ENCODE measurements around the gene BLTP2.

Gene BLTP2

GRCh38 chr17:28618464-28618863 is 26.5 kb downstream of the BLTP2 start (continued):
- TF ChIP-seq PRDM6 (tag by site-specific recombination; IDR thresholded peaks at IDR 0.05) (no peak), SP2 (tag by site-specific recombination; IDR thresholded peaks at IDR 0.05) (no peak)

- ChIA-PET CTCF (interaction anchor here (0.5 to 7.3 kb wide), 5 partner anchors 11 to 86 kb away, joined by 3 to 46 read pairs (median 3); no protein-coding TSS in a partner anchor), POLR2A (interaction anchor here (0.8 kb wide), 1 partner anchor 31 kb away, joined by 3 read pairs; no protein-coding TSS in a partner anchor)
- H3K4me3 ChIP-seq (ENCODE audit: low read depth, low read length) = no peak overlapping the region
- peaks cover 73 to 98% of the 10 kb centered on the region in 2 experiments for H3K36me3 ChIP-seq (ENCODE audit: control insufficient read depth in 2 of 2, insufficient read depth in 1 of 2, low read length in 2 of 2)
- TF ChIP-seq ZNF133 (tag by site-specific recombination; IDR thresholded peaks at IDR 0.05) = no peak
- no peak for TF ChIP-seq ZNF433 (tag by site-specific recombination; IDR thresholded peaks at IDR 0.05; ENCODE audit: low read depth)
- no peak for TF ChIP-seq ZNF391 (tag by site-specific recombination; IDR thresholded peaks at IDR 0.05; ENCODE audit: borderline replicate concordance, low read depth)
- no peak for TF ChIP-seq ZNF843 (tag by site-specific recombination; IDR thresholded peaks at IDR 0.05)
- TF ChIP-seq HOXA7 (CRISPR knock-in tag; IDR thresholded peaks at IDR 0.05; ENCODE audit: borderline replicate concordance) = no peak
- no peak for TF ChIP-seq ZNF394 (tag by site-specific recombination; IDR thresholded peaks at IDR 0.05; ENCODE audit: borderline replicate concordance)
- H3K9me3 ChIP-seq (ENCODE audit: control insufficient read depth, insufficient read depth, low read depth, low read length) = no peaks in the 10 kb centered on the region
- no peak overlapping the region for H3K27ac ChIP-seq (ENCODE audit: extremely low read depth, low read depth, low read length)
- no peaks in the 10 kb centered on the region for H3K4me1 ChIP-seq (ENCODE audit: control insufficient read depth, insufficient read depth, low read length)
Observed at GRCh38 chr17:28616281-28616680, 28.7 kb downstream of the BLTP2 start.

- H3K27ac ChIP-seq (ENCODE audit: extremely low read depth, low read depth, low read length) = no peak overlapping the region
- CTCF ChIA-PET = interaction anchor here (0.5 to 7.3 kb wide), 4 partner anchors 28 to 123 kb away, joined by 3 to 46 read pairs (median 6); no protein-coding TSS in a partner anchor
- no peak for TF ChIP-seq ZNF202 (tag by site-specific recombination; IDR thresholded peaks at IDR 0.05; ENCODE audit: borderline replicate concordance)
- TF ChIP-seq ZBTB48 (tag by site-specific recombination; IDR thresholded peaks at IDR 0.05) = no peak
- no peak for TF ChIP-seq ZNF776 (tag by site-specific recombination; IDR thresholded peaks at IDR 0.05; ENCODE audit: borderline replicate concordance)
- TF ChIP-seq ZBTB10 (tag by site-specific recombination; IDR thresholded peaks at IDR 0.05) = no peak
- no peak for TF ChIP-seq ZNF548 (tag by site-specific recombination; IDR thresholded peaks at IDR 0.05)
- no peak for TF ChIP-seq ZNF19 (tag by site-specific recombination; IDR thresholded peaks at IDR 0.05; ENCODE audit: low read depth)
- TF ChIP-seq AEBP2 (tag by site-specific recombination; IDR thresholded peaks at IDR 0.05; ENCODE audit: borderline replicate concordance) = no peak
- TF ChIP-seq WT1 (tag by site-specific recombination; IDR thresholded peaks at IDR 0.05) = no peak
- TF ChIP-seq PRDM6 (tag by site-specific recombination; IDR thresholded peaks at IDR 0.05) = no peak
- no peak for TF ChIP-seq ZNF777 (tag by site-specific recombination; IDR thresholded peaks at IDR 0.05; ENCODE audit: borderline replicate concordance)
- TF ChIP-seq HOXA7 (CRISPR knock-in tag; IDR thresholded peaks at IDR 0.05; ENCODE audit: borderline replicate concordance) = no peak
- TF ChIP-seq ZNF664 (tag by site-specific recombination; IDR thresholded peaks at IDR 0.05) = no peak
- no peak for TF ChIP-seq ZNF785 (tag by site-specific recombination; IDR thresholded peaks at IDR 0.05)
- no peak for TF ChIP-seq ZNF530 (tag by site-specific recombination; IDR thresholded peaks at IDR 0.05; ENCODE audit: low read depth)
- no peak for TF ChIP-seq SP2 (tag by site-specific recombination; IDR thresholded peaks at IDR 0.05)
- no peak for TF ChIP-seq ZFP3 (tag by site-specific recombination; IDR thresholded peaks at IDR 0.05; ENCODE audit: low read depth)
- POLR2A ChIA-PET = interaction anchor here (0.8 kb wide), 1 partner anchor 32 kb away, joined by 3 read pairs; no protein-coding TSS in a partner anchor
- no peaks in the 10 kb centered on the region for H3K9me3 ChIP-seq (ENCODE audit: control insufficient read depth, insufficient read depth, low read depth, low read length)
- H3K4me3 ChIP-seq (ENCODE audit: low read depth, low read length) = no peak overlapping the region
- H3K36me3 ChIP-seq (ENCODE audit: control insufficient read depth in 2 of 2, insufficient read depth in 1 of 2, low read length in 2 of 2) = peaks cover 73 to 98% of the 10 kb centered on the region in 2 experiments
- no peaks in the 10 kb centered on the region for H3K4me1 ChIP-seq (ENCODE audit: control insufficient read depth, insufficient read depth, low read length)
Observed at GRCh38 chr17:28615260-28615940, 29.6 kb downstream of the BLTP2 start.
